HG03159 (cell line): ENCODE results near the gene LBHD2.

Experiments
- ATAC-seq: cut with Tn5 transposase; IDR thresholded peaks from one replicate; pipeline ENCODE4 v1.9.1; 2021; ENCODE audit warnings: mild to moderate bottlenecking, moderate library complexity; ENCODE audit not compliant: unreplicated experiment

Gene LBHD2

DNA sequence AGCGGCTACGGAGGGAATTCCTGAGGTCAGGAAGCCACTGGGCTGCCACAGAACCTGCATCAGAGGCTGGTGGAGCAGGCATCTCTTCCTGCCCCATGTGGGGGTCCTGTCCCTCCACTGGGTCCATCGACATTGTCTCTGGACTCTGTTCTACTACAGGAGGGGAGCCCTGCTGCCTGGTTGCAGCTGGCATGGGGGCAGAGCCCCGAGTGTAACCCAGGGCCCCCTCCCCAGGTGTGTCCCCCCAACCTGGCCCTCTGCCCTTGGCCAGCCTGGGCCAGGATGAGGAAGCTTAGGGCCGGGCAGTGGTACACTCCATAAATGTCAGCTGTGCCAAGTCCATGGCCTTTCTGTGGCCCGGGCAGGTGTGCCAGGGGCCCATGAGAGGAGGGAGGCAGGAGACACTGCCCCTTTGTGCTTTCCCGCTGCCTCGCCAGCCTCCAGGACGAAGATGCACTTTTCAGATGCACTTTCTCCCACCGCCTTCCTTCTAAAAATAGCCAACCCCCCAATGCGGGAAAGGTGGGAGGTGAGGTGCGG is 6.5 kb downstream of the LBHD2 start:
- ATAC-seq: no peak

DNA sequence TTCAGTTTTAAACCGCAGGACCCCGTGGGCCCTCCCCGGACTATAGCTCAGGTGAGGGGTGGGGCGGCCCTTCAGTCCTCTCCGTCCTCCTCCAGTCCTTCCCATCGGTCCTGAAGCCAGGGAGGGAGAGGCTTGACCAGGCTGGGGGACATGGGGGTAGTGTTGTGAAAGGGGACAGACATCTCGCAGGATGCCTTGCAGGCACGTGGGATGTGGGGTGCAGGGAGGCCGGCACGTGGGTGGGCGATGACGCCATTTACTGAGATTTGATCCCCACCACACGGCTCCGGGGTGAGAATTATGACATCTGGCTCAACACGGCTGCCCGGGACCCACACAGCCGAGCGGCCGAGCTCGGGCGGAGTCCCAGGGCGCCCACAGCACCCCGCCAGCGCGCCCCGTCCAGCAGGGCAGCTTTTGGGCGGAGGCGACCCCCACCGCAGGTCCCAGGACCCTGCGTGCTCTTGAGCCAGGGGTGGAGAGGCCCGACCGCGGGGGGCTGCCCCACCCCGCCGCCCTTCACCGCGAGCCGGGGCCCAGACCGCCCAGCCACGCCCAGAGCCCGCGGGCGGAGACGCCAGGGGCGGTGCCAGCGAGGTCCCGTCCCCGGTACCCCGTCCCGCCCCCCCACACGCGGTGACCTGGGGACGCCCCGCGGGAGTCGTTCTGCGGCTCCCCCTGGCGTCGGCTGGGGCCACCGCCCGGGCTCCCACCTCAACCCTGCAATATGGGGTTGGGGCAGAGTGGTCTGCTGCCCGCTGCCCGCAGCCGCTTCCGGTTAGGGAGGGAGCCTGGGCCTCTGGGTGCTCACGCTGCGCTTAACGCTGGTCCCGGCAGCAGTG is 7.3 kb downstream of the LBHD2 start:
- peak; percentile 60 for ATAC-seq

DNA sequence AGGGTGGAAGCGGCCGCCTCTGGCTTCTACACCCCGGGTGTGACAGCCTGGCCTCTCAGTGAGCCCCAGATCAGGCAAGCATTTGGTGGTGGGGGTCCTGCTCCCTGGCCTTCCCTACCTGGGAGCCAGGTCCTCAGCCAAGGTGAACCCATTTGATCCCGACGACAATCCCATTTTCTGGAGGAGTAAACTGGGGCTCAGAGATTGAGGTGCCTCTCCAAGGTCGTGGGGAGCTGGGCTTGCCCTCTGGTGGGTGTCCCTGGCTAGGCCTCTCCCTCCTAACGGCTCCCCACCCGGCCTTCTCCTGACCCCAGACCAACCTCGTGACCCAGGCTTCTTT is 7.8 kb downstream of the LBHD2 start:
- no peak for ATAC-seq

DNA sequence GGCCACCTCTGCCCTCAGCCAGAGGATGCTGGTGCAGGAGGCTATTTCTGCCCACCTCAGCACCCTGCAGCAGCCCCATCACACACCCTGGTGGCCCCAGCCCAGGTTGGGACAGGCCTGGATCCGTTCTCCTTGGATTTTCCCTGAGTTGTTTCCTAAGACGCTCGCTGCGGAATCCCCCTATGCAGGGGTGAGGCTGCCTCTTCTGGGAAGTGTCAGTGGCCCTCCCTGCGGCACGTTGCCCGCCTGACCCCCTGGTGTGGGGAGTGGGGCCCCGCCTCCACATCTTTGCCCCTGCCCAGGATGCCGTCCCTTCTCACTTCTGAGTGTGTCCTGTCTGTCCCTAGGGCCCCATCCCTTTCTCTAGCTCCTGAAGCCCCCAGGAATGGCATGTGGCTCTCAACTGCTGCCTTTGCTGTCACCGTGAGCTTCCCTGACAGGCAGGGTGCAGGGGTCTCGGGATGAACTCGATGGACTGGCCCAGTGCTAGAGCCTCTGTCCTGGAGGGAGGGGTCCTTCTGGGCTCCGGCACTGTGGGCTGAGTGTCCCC is 9.9 kb downstream of the LBHD2 start:
- ATAC-seq: no peak

GRCh38 chr14:103094406-103095209 is 10.6 kb downstream of the LBHD2 start, which contains the start of gene EXOC3L4:
EXOC3L4 (plus strand) TSS chr14:103094725; CDS start chr14:103100220, 5,495 bp downstream.
- ATAC-seq: no peak

DNA sequence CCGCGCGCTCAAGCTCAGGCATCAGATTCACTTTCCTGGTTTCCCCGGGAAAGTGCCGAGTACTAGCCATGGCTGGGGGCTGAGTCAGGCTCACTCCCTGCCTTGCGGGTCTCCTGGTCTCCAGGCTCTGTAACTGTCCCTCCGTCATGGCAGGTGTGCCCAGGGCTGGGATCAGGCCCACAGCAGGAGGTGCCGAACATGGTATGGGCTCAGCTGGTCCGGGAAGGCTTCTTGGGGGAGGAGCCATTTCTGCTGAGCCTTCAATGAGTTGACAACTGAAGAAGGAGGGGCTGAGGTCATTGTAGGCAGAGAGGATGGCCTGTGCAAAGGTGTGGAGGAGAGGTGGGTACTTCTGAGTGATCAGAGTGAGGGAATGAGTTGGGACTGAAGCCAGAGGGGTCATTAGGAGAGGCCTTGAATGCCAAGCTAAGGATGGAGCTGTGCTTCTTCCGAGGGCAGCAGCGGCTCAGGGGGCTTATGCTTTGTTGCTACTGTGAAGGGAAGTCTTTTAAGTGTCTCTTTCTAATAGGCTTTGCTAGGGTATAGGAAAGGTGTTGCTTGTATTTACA is 11.3 kb downstream of the LBHD2 start:
- no peak for ATAC-seq

- no peak for ATAC-seq
Measured at GRCh38 chr14:103096387-103096786, 12.4 kb downstream of the LBHD2 start.

DNA sequence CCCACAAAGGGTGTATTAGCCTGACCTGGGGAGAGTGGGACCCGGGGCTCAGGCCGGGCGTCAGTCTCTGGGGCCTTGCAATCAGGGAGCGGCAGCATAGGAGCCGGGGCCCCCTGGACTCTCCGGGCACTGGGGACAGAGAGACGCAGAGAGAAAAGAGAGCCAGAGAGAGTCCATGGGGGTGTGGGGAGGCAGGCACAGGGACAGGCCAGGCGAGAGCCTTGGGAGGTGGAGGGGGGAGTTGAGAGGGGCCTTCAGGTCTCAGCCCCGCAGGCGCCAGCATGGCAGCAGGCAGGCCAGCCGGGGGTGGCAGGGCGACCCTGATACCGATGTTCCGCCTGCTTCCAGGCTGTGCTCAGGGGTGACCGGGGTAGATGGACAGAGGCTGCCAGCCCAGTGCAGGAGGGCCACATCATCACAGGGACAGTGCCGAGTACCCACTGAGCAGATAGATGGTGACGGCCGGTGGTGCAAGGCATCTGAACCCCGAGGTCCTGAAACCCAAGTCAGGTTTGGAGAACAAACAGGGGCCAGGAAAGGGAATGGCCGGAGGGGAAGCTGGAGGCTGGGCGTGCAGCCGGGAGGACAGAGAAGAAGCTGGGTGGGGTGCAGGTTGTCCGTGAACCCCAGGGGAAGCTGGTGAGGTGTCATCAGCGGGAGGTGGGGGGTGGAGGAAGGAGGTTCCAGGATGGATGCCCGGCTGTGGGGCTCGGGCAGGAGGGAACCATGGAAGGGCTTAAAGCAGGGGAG is 13.4 kb downstream of the LBHD2 start:
- ATAC-seq: no peak

DNA sequence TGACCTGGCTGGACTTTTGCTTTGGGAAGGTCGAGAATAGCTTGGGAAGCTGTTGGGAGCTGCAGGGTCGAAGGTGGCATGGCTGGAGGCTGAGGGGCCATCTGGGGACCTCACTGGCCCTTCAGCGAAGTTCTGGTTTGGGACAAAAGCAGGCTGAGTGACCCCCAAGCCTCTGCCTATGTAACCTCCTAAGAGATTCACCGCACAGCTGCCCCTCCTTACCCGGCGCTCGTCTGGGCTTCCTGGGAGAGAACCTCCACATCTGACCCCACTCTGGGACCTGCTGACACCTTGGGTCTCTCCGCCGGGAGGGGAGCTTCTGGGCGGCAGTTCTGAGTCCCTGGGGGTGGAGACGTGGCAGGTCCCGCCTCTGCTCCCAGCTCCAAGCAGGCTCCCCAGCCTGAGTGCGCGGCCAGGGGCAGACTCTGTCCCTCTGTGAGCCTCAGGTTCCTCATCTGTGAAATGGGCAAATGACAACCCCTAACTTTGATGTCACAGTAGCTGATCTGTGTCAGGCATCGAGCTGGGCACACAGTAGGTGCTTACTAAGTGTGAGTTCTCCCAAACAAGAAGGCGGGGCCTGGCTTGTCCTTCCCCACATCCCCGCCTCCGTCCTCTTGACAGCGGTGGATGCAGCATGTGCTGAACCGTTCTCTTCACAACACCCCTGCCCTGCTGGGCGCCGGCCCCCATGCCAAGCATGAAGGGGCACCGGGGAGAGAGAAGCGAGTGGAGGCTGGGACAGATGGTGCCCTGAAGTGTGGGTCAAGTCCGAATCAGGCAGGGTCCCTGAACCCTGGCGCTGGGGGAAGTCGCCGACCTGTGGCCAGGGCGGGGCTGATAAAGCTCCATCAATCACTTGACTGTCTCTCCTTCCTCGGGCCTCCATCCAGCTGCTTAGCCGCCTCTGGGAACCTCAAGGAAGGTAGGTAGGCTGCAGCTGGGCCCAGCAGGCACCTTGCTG is 14.3 kb downstream of the LBHD2 start:
- ATAC-seq: no peak

DNA sequence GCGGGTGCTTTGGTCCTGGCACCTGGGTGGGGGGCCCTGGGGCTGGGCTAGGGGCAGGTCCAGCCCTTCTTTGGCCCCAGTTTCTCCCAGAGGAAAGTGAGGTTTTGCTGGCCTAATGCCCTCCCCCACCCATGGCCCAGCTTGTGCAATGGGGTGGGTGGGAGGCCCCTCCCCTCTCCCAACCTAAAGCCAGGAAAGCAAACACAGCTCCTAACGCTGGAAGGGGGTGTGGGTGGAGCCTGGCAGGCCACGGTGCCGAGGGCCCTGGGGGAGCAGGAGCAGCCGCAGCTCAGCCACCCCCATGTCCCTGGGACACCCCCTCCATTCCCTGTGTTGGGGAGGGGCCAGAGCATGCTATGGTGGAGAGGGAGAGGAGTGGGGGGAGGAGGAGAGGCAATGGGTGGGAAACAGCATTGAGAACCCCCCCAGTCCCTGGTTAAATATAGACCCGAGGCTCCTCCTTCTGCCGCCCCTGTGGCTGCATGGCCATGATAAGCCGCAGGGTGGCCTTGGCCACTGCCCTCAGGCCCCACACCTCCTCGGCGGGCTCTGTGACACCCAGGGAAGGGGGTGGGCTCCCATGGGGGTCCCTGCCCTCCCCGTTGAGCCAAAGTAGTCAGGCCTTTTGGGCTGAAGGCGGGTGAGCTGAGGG is 15.2 kb downstream of the LBHD2 start:
- no peak for ATAC-seq

DNA sequence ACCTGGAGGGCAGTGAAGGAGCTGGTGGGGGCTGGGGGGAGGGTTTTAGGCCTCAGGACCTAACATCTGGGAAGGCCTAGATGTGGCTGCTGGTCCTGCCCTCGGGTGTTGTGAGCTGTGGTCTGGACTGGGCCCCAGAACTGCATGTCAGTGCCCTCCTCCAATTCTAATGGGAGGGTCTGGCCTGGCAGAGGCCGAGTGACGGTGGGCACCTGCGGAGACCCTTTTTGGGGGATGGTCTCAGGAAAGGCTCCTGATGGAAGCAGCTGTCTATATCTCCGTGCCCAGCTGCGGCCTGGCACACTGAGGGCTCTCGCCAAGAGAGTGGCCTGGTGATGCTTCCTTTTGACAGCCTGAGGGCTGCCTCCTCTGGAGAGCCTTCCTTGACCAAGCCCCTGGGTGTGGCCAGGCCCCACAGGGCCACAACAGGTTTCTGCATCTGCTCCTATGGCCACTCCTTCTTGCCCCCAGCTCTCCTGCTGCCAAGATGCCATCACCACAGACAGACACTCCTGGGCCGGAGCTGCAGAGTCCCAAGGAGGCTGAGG is 15.8 kb downstream of the LBHD2 start:
- no peak for ATAC-seq

DNA sequence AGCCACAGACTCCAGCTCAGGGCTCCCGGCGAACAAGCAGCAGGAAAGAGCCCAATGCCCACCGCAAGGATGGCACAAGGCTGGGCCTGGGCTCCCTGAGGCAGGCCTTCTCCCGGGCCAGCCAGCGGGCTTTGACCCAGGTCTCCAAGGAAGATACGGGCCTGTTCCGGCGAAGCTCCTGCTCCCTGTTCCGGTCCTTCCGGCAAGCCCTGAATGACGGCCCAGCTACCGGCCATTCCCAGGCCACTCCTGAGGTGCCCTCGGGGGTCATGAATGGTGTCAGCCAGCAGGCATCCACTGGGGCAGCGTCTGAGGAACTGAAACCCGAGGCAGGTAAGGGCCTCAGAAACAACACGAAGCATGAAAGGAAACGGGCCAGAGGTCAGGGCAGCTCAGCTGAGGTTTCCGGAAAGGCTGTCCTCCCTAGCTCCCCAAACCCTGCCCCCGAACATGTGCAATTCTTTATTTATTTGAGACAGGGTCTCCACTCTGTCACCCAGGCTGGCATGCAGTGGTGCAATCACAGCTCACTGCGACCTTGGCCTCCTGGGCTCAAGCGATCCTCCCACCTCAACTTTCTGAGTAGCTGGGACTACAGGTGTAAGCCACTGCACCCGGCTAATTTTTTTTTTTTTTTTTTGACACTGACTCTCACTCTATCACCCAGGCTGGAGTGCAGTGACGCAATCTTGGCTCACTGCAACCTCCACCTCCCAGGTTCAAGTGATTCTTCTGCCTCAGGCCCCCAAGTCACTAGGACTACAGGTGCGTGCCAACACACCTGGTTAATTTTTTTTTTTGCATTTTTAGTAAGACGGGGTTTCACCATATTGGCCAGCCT is 16.5 kb downstream of the LBHD2 start:
- no peak for ATAC-seq

DNA sequence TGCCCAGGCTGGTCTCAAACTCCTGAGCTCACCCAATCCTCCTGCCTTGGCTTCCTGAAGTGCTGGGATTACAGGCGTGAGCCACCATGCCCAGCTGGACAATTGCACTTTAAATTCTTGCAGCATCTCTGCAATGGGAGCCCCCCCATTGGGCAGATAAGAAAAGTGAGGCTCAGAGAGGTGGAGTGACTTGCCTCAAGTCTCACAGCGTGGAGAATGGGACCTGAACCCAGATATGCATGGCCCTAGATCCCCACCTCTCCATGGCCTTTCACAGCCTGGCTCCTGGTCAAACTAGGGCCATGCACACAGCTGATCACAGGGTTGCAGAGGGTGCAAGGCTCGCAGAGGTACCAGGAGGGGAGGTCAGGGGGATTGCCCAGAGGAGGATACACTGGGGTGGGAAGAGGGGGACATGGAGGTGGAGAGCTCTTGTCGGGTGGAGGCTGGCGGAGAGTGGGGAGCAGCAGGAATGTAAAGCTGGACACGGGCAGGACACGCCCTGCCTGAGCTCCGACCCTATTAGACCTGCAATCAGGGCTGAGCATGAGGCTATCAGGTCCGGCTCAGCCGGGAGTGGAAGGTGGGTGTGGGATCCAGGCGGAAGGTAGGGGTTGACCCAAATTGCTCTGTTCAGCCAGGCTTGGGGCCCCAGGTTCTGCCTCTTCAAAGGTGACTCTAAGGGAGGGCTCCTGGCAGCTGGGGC is 17.4 kb downstream of the LBHD2 start:
- ATAC-seq: no peak

DNA sequence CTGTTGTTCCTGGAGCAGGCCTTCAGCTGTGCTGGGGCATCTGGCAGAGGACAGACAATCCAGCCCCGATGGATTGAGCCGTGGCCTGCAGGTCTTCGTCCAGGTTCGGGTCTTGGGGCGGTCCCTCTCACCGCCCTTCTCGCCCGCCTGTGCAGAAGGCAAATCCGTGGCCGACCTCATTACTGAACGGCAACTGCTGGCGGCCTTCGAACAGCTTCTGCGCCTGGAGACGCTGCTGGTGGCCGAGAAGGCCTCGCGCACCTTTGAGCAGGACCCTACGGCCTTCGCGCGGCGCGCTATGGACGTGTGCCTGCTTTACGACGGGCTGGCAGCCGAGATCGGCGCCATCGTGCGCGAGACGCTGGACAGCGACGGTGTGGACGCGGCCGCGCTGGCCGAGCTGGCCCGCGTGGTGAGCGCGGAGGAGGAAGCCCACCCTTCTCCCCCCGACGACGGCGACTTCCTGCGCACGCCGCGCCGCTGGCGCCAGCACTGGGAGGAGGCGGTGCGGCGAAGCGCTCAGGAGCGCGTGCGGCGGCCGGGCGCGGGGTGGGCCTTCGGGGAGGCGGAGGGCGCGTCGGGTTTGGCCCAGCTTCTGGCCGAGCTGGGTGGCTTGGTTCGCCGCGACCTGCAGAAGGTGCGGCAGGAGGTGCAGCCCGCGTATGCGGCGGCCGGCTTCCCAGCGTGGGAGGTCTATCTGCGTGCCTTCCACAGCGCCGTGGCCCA is 18.1 kb downstream of the LBHD2 start:
- ATAC-seq: no peak

GRCh38 chr14:103102689-103103260 is 18.8 kb downstream of the LBHD2 start:
- no peak for ATAC-seq
